WTC11 (cell line): ENCODE measurements around the gene FAM107B.

Experiments
- CREB1 ChIP-seq: sonication (generic); formaldehyde crosslinking; IDR thresholded peaks from 2 replicates; pipeline ENCODE4 v1.8.0; 2023; ENCODE audit warnings: mild to moderate bottlenecking, missing genetic modification reagents
- FOXK1 ChIP-seq: sonication (generic); formaldehyde crosslinking; IDR thresholded peaks from 2 replicates; pipeline ENCODE4 v1.8.0; 2022; ENCODE audit warnings: mild to moderate bottlenecking, moderate library complexity, missing genetic modification reagents
- KAT7 ChIP-seq: sonication (generic); formaldehyde crosslinking; IDR thresholded peaks from 2 replicates; pipeline ENCODE4 v1.8.1; 2023; ENCODE audit warnings: missing genetic modification reagents, mild to moderate bottlenecking, borderline replicate concordance
- NFYB ChIP-seq: sonication (generic); formaldehyde crosslinking; conservative IDR thresholded peaks from 2 replicates; pipeline ENCODE4 v1.8.0; 2022; ENCODE audit warnings: low read depth, missing genetic modification reagents
- ZNF121 ChIP-seq: sonication (generic); formaldehyde crosslinking; IDR thresholded peaks from 2 replicates; pipeline ENCODE4 v1.8.0; 2023; ENCODE audit warnings: missing genetic modification reagents
- ZNF416 ChIP-seq: fragments of 250-450 bp; sonication (Bioruptor Pico); IDR thresholded peaks from 2 replicates; pipeline ENCODE4 v1.9.0; 2021; ENCODE audit warnings: mild to moderate bottlenecking, inconsistent platforms
- TF ChIP-seq, protein P1 (sequence below): fragments of 200-600 bp; IDR thresholded peaks from 2 replicates; pipeline ENCODE4 v1.8.0; 2022; ENCODE audit warnings: antibody characterized with exemption
- TF ChIP-seq, protein P2 (sequence below): sonication (generic); formaldehyde crosslinking; conservative IDR thresholded peaks from 2 replicates; pipeline ENCODE4 v1.8.1; 2022; ENCODE audit warnings: mild to moderate bottlenecking, missing genetic modification reagents
- TF ChIP-seq, protein P3 (sequence below): sonication (generic); formaldehyde crosslinking; IDR thresholded peaks from 2 replicates; pipeline ENCODE4 v1.8.1; 2022; ENCODE audit warnings: low read depth, mild to moderate bottlenecking, moderate library complexity, missing genetic modification reagents, borderline replicate concordance
- TF ChIP-seq, protein P4 (sequence below): sonication (generic); formaldehyde crosslinking; IDR thresholded peaks from 2 replicates; pipeline ENCODE4 v1.8.1; 2022; ENCODE audit warnings: low read depth, missing genetic modification reagents, borderline replicate concordance

DNA sequence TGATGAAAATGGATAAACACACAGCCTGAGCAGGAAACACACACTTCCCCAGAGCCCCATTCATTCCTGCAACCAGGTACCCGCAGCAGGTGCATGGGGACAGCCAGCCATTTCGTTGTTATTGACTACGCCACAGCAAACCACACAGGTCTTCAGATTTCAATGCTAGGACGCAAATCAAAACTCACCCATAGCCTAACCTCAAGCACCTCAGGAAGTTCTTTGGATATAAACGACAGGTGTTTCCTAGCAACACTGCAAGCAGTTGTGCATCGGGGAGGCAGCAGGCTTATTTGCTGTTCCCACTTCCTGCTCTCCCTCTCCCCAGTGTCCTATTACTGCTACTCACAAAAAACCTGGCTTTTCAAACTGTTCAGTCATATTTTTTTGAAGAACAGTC, 267.5 kb downstream of the FAM107B start:
- TF ChIP-seq, protein P1, sequence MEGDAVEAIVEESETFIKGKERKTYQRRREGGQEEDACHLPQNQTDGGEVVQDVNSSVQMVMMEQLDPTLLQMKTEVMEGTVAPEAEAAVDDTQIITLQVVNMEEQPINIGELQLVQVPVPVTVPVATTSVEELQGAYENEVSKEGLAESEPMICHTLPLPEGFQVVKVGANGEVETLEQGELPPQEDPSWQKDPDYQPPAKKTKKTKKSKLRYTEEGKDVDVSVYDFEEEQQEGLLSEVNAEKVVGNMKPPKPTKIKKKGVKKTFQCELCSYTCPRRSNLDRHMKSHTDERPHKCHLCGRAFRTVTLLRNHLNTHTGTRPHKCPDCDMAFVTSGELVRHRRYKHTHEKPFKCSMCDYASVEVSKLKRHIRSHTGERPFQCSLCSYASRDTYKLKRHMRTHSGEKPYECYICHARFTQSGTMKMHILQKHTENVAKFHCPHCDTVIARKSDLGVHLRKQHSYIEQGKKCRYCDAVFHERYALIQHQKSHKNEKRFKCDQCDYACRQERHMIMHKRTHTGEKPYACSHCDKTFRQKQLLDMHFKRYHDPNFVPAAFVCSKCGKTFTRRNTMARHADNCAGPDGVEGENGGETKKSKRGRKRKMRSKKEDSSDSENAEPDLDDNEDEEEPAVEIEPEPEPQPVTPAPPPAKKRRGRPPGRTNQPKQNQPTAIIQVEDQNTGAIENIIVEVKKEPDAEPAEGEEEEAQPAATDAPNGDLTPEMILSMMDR, result no peak
- TF ChIP-seq, protein P2, sequence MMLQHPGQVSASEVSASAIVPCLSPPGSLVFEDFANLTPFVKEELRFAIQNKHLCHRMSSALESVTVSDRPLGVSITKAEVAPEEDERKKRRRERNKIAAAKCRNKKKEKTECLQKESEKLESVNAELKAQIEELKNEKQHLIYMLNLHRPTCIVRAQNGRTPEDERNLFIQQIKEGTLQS (CRISPR knock-in tag), result no peak
- TF ChIP-seq ZNF416 (CRISPR knock-in tag), result no peak
- TF ChIP-seq NFYB, result no peak
- TF ChIP-seq, protein P3, sequence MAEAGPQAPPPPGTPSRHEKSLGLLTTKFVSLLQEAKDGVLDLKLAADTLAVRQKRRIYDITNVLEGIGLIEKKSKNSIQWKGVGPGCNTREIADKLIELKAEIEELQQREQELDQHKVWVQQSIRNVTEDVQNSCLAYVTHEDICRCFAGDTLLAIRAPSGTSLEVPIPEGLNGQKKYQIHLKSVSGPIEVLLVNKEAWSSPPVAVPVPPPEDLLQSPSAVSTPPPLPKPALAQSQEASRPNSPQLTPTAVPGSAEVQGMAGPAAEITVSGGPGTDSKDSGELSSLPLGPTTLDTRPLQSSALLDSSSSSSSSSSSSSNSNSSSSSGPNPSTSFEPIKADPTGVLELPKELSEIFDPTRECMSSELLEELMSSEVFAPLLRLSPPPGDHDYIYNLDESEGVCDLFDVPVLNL (CRISPR knock-in tag), result no peak
- no peak for TF ChIP-seq ZNF121 (CRISPR knock-in tag)
- no peak for TF ChIP-seq CREB1 (CRISPR knock-in tag)
- TF ChIP-seq FOXK1, result no peak
- TF ChIP-seq KAT7, result no peak
- TF ChIP-seq, protein P4, sequence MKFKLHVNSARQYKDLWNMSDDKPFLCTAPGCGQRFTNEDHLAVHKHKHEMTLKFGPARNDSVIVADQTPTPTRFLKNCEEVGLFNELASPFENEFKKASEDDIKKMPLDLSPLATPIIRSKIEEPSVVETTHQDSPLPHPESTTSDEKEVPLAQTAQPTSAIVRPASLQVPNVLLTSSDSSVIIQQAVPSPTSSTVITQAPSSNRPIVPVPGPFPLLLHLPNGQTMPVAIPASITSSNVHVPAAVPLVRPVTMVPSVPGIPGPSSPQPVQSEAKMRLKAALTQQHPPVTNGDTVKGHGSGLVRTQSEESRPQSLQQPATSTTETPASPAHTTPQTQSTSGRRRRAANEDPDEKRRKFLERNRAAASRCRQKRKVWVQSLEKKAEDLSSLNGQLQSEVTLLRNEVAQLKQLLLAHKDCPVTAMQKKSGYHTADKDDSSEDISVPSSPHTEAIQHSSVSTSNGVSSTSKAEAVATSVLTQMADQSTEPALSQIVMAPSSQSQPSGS (CRISPR knock-in tag), result no peak
